K562 (cell line): ENCODE results near the gene EMILIN3. TPM values are rescaled to one million over a fixed set of nuclear protein-coding genes. Genes with fewer than 3 reads are reported as not detected.

ENCODE experiments used
- ATAC-seq: fragments of 200-7000 bp; cut with Tn5 transposase; 3 replicates; pipeline ENCODE4 v1.9.1; 2020; ENCODE audit warnings: moderate library complexity
- BruUV-seq: library from RNA; stranded (reverse); fragments of 400-500 nt; replicated peaks from 2 replicates; lab custom pipeline; 2021; lab: Mats Ljungman, UMichigan
- CTCF ChIA-PET: fragments of 300-600 bp; formaldehyde crosslinking; extraction: SDS; loops from one replicate; lab custom pipeline; 2021; ENCODE audit warnings: low intra/inter-chr PET ratio; lab: Yijun Ruan, JAX
- POLR2A ChIA-PET: fragments of 300-600, 350-650 bp; sonication (Branson Sonifier 250); formaldehyde crosslinking; extraction: SDS; loops from one replicate; lab custom pipeline; 2021; ENCODE audit warnings: antibody characterized with exemption, inconsistent platforms; lab: Yijun Ruan, JAX
- DNase-seq, 4 experiments: peaks; one replicate each; pipeline versions ENCODE4 v3.0.0 to v3.0.0-alpha.2; 2011 to 2018; ENCODE audit warnings: low spot score in 3 of 4, mixed read lengths in 3 of 4; ENCODE audit errors: extremely low read depth in 1 of 4
- FAIRE-seq: peaks from 2 replicates; lab custom pipeline; 2011; peaks lifted over from hg19 to GRCh38; lab: Jason Lieb, UNC
- H2AFZ ChIP-seq: 2 replicates; pipeline ENCODE4 v1.6.0; 2011; ENCODE audit warnings: low read depth, low read length, control low read depth, inconsistent platforms
- H3K27ac ChIP-seq: fragments of 200-600 bp; 3 replicates; pipeline ENCODE4 v1.8.0; 2011; ENCODE audit warnings: low read depth, mild to moderate bottlenecking, control low read depth, inconsistent platforms, low read length, moderate library complexity, mixed read lengths; ENCODE audit errors: extremely low read depth
- H3K27me3 ChIP-seq, 2 experiments: fragments of 300-600 bp in 1 of 2; 2 replicates in 1 of 2; 3 replicates in 1 of 2; pipeline versions ENCODE4 v1.6.0 to v1.8.0; 2011; ENCODE audit warnings: inconsistent platforms in 2 of 2, low read length in 2 of 2, mild to moderate bottlenecking in 1 of 2, mixed read lengths in 1 of 2, moderate library complexity in 1 of 2; ENCODE audit not compliant: control insufficient read depth in 2 of 2, insufficient read depth in 2 of 2
- H3K36me3 ChIP-seq: fragments of 300-600 bp; 3 replicates; pipeline ENCODE4 v1.8.0; 2011; ENCODE audit warnings: mild to moderate bottlenecking, low read length, inconsistent platforms; ENCODE audit not compliant: control insufficient read depth, insufficient read depth
- H3K4me1 ChIP-seq, 2 experiments: fragments of 200-600 bp in 1 of 2; replicated peaks in 1 of 2; 2 replicates in 1 of 2; 3 replicates in 1 of 2; pipeline versions ENCODE4 v1.5.1 to v1.8.0; 2011; ENCODE audit warnings: inconsistent platforms in 2 of 2, low read length in 2 of 2, mild to moderate bottlenecking in 1 of 2, mixed read lengths in 1 of 2, moderate library complexity in 1 of 2; ENCODE audit not compliant: control insufficient read depth in 2 of 2, insufficient read depth in 2 of 2
- H3K4me2 ChIP-seq: 2 replicates; pipeline ENCODE4 v1.6.1; 2011; ENCODE audit warnings: low read length, control low read depth, inconsistent platforms, mixed read lengths; ENCODE audit not compliant: insufficient read depth
- H3K4me3 ChIP-seq: fragments of 200-600 bp; sonication (generic), shearing (Covaris generic); 2 replicates; pipeline ENCODE4 v1.5.1; 2016; ENCODE audit warnings: control low read depth, inconsistent platforms
- H3K79me2 ChIP-seq: fragments of 200-600 bp; 3 replicates; pipeline ENCODE4 v1.8.0; 2011; ENCODE audit warnings: low read length, inconsistent platforms; ENCODE audit not compliant: control insufficient read depth, insufficient read depth
- H3K9ac ChIP-seq, 2 experiments: 2 replicates each; pipeline versions ENCODE4 v1.6.0 to v1.6.1; 2011; ENCODE audit warnings: low read depth in 2 of 2, low read length in 2 of 2, control low read depth in 1 of 2, inconsistent platforms in 1 of 2, mild to moderate bottlenecking in 1 of 2, mixed read lengths in 1 of 2; ENCODE audit not compliant: insufficient read depth in 1 of 2
- H3K9me1 ChIP-seq: one replicate; pipeline ENCODE4 v1.6.0; 2011; ENCODE audit warnings: inconsistent platforms, mild to moderate bottlenecking, low read length, moderate library complexity; ENCODE audit not compliant: control insufficient read depth, insufficient read depth
- H3K9me3 ChIP-seq: replicated peaks from 2 replicates; pipeline ENCODE4 v1.5.1; 2011; ENCODE audit warnings: low read depth, low read length, inconsistent platforms; ENCODE audit not compliant: control insufficient read depth, insufficient read depth
- H4K20me1 ChIP-seq: replicated peaks from 2 replicates; pipeline ENCODE4 v1.6.1; 2011; ENCODE audit warnings: low read length, inconsistent platforms, mixed read lengths; ENCODE audit not compliant: control insufficient read depth, insufficient read depth
- RAD21 ChIP-seq, 2 experiments: fragments of 250-450 bp in 1 of 2; fragments of 450-650 bp in 1 of 2; sonication (Bioruptor Pico) in 1 of 2; formaldehyde crosslinking in 1 of 2; IDR thresholded peaks in 1 of 2; conservative IDR thresholded peaks in 1 of 2; 2 replicates each; pipeline versions ENCODE4 v1.4.0 to v1.8.0; 2020 to 2022; ENCODE audit warnings: mild to moderate bottlenecking in 2 of 2, moderate library complexity in 1 of 2
- WGBS: fragments of 100-300 bp; shearing (Covaris generic); methylation state at CpG from one replicate; pipeline ENCODE4 v1.1.6; 2016; ENCODE audit warnings: low coverage, mixed read lengths; ENCODE audit not compliant: insufficient coverage; ENCODE audit errors: missing lambda C conversion rate; 5-methylcytosine and 5-hydroxymethylcytosine counted together
- in situ Hi-C: fragments of 300-500 bp; cut with MboI; formaldehyde crosslinking; loops from 4 replicates; pipeline ENCODE4 v1.15.0; 2018; ENCODE audit warnings: inconsistent platforms, mixed read lengths
- intact Hi-C: fragments of 100-400 bp; cut with micrococcal nuclease; formaldehyde crosslinking; loops from 2 replicates; pipeline ENCODE4 v1.14.2; 2022
- polyA plus RNA-seq, 8 experiments: library from polyadenylated mRNA; depleted of rRNA in 4 of 8; stranded (reverse) in 5 of 8; unstranded in 3 of 8; fragments of >200 nt; fragmentation: Nextera tagmentation in 2 of 8; fragmentation: Illumina TruSeq in 1 of 8; extraction: Ambion mirVana in 2 of 8; extraction: Trizol in 1 of 8; gene quantifications; 2 replicates each; pipeline versions ENCODE4 v1.2.1 to v1.2.3, GENCODE V29; 2011 to 2014; ENCODE audit warnings: inconsistent platforms in 1 of 8, missing spikeins in 1 of 8
- total RNA-seq, 7 experiments: library from RNA; depleted of rRNA in 6 of 7; stranded (reverse); fragments of >200 nt in 6 of 7; fragmentation: Illumina TruSeq in 2 of 7; extraction: Trizol in 2 of 7; gene quantifications; 2 replicates each; pipeline versions ENCODE4 v1.2.1 to v1.2.3, GENCODE V29; 2011 to 2021; ENCODE audit warnings: low replicate concordance in 1 of 7
- TF ChIP-seq, protein P1 (sequence below): fragments of 450-650 bp; conservative IDR thresholded peaks from 2 replicates; pipeline ENCODE4 v1.6.1; 2016; ENCODE audit warnings: missing genetic modification characterization, low read depth, mild to moderate bottlenecking, missing compliant biosample characterization, moderate library complexity
- TF ChIP-seq, protein P2 (sequence below), 3 experiments: IDR thresholded peaks in 2 of 3; conservative IDR thresholded peaks in 1 of 3; 2 replicates each; pipeline ENCODE4 v1.5.1; 2011 to 2012; ENCODE audit warnings: low read length in 3 of 3, mild to moderate bottlenecking in 3 of 3, control low read depth in 2 of 3, improper control_type of control experiment in 1 of 3, inconsistent platforms in 1 of 3, low read depth in 1 of 3, mixed read lengths in 1 of 3, moderate library complexity in 1 of 3; ENCODE audit not compliant: insufficient read depth in 2 of 3

The EMILIN3 gene
- total and polyA plus RNA-seq, 9 of the 15 experiments (the other 6 are each of a cell fraction or from before 2014, with no cell fraction given), result 0.01 to 0.07 TPM; not detected in 7

DNA sequence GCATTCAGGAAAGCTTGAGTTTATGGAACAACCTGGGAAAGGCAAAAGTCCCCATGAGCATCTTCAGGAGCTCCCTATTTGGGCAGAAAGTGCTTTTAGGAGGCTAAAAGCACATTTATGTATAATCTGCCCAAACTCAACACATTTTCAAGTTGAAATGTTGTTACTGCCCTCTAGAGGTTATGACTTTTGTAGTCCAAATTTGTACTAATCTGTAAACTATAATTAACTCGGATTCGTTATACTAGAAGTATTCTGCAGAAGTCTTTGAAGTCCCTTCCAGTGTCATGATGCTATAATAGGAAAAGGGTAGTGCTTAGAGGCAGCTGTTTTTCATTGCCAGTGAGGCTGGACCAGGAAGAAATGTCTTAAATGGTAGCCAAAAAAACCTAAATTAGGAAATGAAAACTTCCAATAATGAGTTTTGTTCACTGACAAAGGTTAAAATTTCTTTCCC, 44.8 kb upstream of the EMILIN3 start:
- no peak overlapping the region for H3K4me2 ChIP-seq
- no peaks in the 10 kb centered on the region for H3K27me3 ChIP-seq
- TF ChIP-seq, protein P1, sequence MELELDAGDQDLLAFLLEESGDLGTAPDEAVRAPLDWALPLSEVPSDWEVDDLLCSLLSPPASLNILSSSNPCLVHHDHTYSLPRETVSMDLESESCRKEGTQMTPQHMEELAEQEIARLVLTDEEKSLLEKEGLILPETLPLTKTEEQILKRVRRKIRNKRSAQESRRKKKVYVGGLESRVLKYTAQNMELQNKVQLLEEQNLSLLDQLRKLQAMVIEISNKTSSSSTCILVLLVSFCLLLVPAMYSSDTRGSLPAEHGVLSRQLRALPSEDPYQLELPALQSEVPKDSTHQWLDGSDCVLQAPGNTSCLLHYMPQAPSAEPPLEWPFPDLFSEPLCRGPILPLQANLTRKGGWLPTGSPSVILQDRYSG (tag), result no peak
- TF ChIP-seq RAD21 (CRISPR knock-in tag; conservative IDR thresholded peaks at IDR 0.05 in 1 of 2, IDR thresholded peaks at IDR 0.05 in 1 of 2), result peak in 1 of 2 experiments; percentile 41; a peak in 1 of 4 replicates
- TF ChIP-seq, protein P2, sequence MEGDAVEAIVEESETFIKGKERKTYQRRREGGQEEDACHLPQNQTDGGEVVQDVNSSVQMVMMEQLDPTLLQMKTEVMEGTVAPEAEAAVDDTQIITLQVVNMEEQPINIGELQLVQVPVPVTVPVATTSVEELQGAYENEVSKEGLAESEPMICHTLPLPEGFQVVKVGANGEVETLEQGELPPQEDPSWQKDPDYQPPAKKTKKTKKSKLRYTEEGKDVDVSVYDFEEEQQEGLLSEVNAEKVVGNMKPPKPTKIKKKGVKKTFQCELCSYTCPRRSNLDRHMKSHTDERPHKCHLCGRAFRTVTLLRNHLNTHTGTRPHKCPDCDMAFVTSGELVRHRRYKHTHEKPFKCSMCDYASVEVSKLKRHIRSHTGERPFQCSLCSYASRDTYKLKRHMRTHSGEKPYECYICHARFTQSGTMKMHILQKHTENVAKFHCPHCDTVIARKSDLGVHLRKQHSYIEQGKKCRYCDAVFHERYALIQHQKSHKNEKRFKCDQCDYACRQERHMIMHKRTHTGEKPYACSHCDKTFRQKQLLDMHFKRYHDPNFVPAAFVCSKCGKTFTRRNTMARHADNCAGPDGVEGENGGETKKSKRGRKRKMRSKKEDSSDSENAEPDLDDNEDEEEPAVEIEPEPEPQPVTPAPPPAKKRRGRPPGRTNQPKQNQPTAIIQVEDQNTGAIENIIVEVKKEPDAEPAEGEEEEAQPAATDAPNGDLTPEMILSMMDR (IDR thresholded peaks at IDR 0.05 in 2 of 3, conservative IDR thresholded peaks at IDR 0.05 in 1 of 3; ENCODE audit: insufficient read depth in 2 of 3, low read depth in 1 of 3, low read length in 3 of 3), result peak in 2 of 3 experiments; percentile 48 to 53; a peak in 4 of 6 replicates
- ChIA-PET CTCF (interaction anchor here (1.3 kb wide), 1 partner anchor 161 kb away, joined by 4 read pairs; no protein-coding TSS in a partner anchor), POLR2A (interaction anchor here (1.0 kb wide), 1 partner anchor 14 kb away, joined by 3 read pairs; no protein-coding TSS in a partner anchor)
- no peak overlapping the region for H3K27ac ChIP-seq
- in situ Hi-C loops (no loop called here), intact Hi-C loops (loop anchor here (1.0 kb wide), 1 partner anchor 71 kb away; the partner anchor contains the start of gene LPIN3)
- FAIRE-seq (no peak), ATAC-seq (peak; percentile 51; the same call in 1 of the 3 replicates), DNase-seq (peak in 1 of 4 experiments; percentile 14)
- H3K79me2 ChIP-seq, result no peaks in the 10 kb centered on the region
- BruUV-seq, result no TSS peak
- H3K4me1 ChIP-seq, result peaks cover 0 to 4% of the 10 kb centered on the region in 2 experiments; a peak in 3 of 5 replicates
- no peak overlapping the region for H2AFZ ChIP-seq
- no peaks in the 10 kb centered on the region for H3K9me1 ChIP-seq
- no peaks in the 10 kb centered on the region for H3K9me3 ChIP-seq
- 28% methylated on average over 2 of the region's 2 CpGs for WGBS
- peaks cover 87% of the 10 kb centered on the region; the same call in 2 of the 3 replicates for H3K36me3 ChIP-seq
- H4K20me1 ChIP-seq, result no peaks in the 10 kb centered on the region; the same call in 1 of the 2 replicates
- no peak overlapping the region for H3K9ac ChIP-seq
- H3K4me3 ChIP-seq, result no peak overlapping the region
